T-helper 17 cell (primary cell): ENCODE measurements around the gene KCTD3. TPM values are rescaled to one million over a fixed set of nuclear protein-coding genes. Genes with fewer than 3 reads are reported as not detected.

Source experiments
- ATAC-seq: fragments of 150-1000 bp; cut with Tn5 transposase; 2 replicates; pipeline ENCODE4 v1.10.0; 2021; ENCODE audit warnings: mild to moderate bottlenecking, moderate library complexity
- DNase-seq, 3 donors: peaks; one replicate each; pipeline versions ENCODE4 v3.0.0 to v3.0.0-alpha.2; 2020 to 2021
- H3K9me3 ChIP-seq: one replicate; pipeline ENCODE4 v1.7.0; 2013; ENCODE audit warnings: low read length, mild to moderate bottlenecking; ENCODE audit not compliant: control insufficient read depth, poor library complexity, severe bottlenecking
- H3K27ac Mint-ChIP-seq: one replicate; pipeline ENCODE4 v1.8.0; 2022; ENCODE audit warnings: mild to moderate bottlenecking, moderate library complexity, mixed read lengths
- H3K27me3 Mint-ChIP-seq: one replicate; pipeline ENCODE4 v1.8.0; 2022; ENCODE audit warnings: mixed read lengths
- H3K36me3 Mint-ChIP-seq: one replicate; pipeline ENCODE4 v1.8.0; 2022; ENCODE audit warnings: low read depth, mixed read lengths
- H3K4me1 Mint-ChIP-seq: one replicate; pipeline ENCODE4 v1.8.0; 2022; ENCODE audit warnings: mild to moderate bottlenecking, mixed read lengths
- H3K4me3 Mint-ChIP-seq: one replicate; pipeline ENCODE4 v1.8.0; 2022; ENCODE audit warnings: mild to moderate bottlenecking, moderate library complexity, mixed read lengths
- total RNA-seq, 4 donors: library from RNA in 2 of 4; stranded (reverse) in 2 of 4; gene quantifications; one replicate each; pipeline ENCODE4 v1.2.3 and lab custom pipeline; 2022 to 2026

The KCTD3 gene
- 1 to 10 TPM; 2.1 to 2.5 TPM for total RNA-seq
- 2.2 reads per million in 2 donors for total RNA-seq (lab: John Stamatoyannopoulos, UW)

DNA sequence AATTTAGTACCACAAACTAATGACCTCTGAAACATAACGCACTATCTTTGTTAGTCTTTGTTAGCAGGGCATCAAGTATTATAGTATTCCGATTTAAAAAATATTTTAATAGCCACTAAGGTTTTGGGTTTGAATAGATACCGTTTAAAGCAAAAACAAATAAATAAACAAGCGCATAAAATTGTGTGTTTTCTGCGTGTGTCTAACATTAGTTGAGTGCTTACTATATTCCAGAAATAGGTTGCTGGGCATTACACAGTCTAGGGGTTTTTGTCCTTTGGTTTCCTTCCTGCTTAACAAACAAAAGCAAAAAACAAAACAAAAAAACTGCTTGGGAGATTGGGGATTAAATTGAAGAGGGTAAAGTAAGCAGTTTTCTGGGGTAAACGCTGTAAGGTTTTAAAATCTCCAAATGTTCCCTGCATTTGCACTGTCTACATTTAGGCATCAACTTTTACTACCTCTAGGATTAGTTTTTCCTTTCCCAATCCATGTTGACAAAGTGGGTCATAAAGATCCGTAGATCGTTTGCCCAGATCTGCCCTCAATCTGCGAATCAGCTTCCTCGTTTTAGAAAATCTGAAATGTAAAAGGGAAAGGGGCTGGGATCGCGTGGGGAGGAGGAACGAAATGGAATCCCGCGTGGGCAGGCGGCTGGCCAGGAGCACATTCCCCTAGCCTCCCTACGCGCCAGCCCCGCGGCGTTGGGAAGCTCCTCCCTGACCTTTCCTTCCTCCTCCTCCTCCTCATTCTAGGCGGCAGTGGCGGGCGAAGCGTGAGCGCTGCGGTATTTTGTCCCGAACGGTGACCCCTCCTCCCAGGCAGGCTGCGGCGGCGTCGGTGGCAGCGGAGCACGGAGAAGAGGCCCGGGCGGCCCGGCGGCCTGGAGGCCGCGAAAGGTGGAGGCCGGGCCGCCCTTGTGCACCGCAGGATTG lies at the start of gene KCTD3:
KCTD3 (plus strand) TSS at position 749 of the 935 bp plus-strand sequence. CDS start 382 bp downstream, outside the sequence.
- peaks cover 2% of the 10 kb centered on the region for H3K36me3 Mint-ChIP-seq
- ATAC-seq, result peak; percentile 66
- peaks cover 14% of the 10 kb centered on the region for H3K4me1 Mint-ChIP-seq

GRCh38 chr1:215517441-215517891 lies 49.6 kb upstream of the KCTD3 start:
- DNase-seq (no peak), ATAC-seq (no peak)
- Mint-ChIP-seq H3K27ac (no peak overlapping the region), H3K36me3 (no peaks in the 10 kb centered on the region), H3K4me3 (no peak overlapping the region), H3K27me3 (peaks cover 6% of the 10 kb centered on the region), H3K4me1 (no peaks in the 10 kb centered on the region)
- H3K9me3 ChIP-seq, result no peaks in the 10 kb centered on the region

More for the DNA sequence above, at the start of gene KCTD3:
- H3K27me3 Mint-ChIP-seq, result peaks cover 27% of the 10 kb centered on the region
- peak within 1 kb of the TSS; percentile 79 for H3K27ac Mint-ChIP-seq
- H3K4me3 Mint-ChIP-seq, result peak within 1 kb of the TSS; percentile 93
- no peaks in the 10 kb centered on the region for H3K9me3 ChIP-seq
- peak in 1 of 3 donors; percentile 12 for DNase-seq

- Mint-ChIP-seq H3K4me1 (no peaks in the 10 kb centered on the region), H3K27ac (no peak overlapping the region), H3K4me3 (no peak overlapping the region), H3K36me3 (no peaks in the 10 kb centered on the region), H3K27me3 (peaks cover 6% of the 10 kb centered on the region)
- no peaks in the 10 kb centered on the region for H3K9me3 ChIP-seq
- ATAC-seq, result no peak
- no peak for DNase-seq
Observed at GRCh38 chr1:215518594-215518993, 48.5 kb upstream of the KCTD3 start.

- no peak for ATAC-seq
- H3K27ac Mint-ChIP-seq, result no peak overlapping the region
- no peaks in the 10 kb centered on the region for H3K9me3 ChIP-seq
- H3K36me3 Mint-ChIP-seq, result no peaks in the 10 kb centered on the region
- H3K4me1 Mint-ChIP-seq, result no peaks in the 10 kb centered on the region
- H3K27me3 Mint-ChIP-seq, result peaks cover 10% of the 10 kb centered on the region
- DNase-seq, result no peak
- H3K4me3 Mint-ChIP-seq, result no peak overlapping the region
Observed at GRCh38 chr1:215521279-215521678, 45.8 kb upstream of the KCTD3 start.

- no peak for ATAC-seq
- H3K4me3 Mint-ChIP-seq, result no peak overlapping the region
- H3K36me3 Mint-ChIP-seq, result no peaks in the 10 kb centered on the region
- H3K27me3 Mint-ChIP-seq, result peaks cover 12% of the 10 kb centered on the region
- no peak for DNase-seq
- no peaks in the 10 kb centered on the region for H3K9me3 ChIP-seq
- no peak overlapping the region for H3K27ac Mint-ChIP-seq
- H3K4me1 Mint-ChIP-seq, result no peaks in the 10 kb centered on the region
Observed at GRCh38 chr1:215523128-215523861, 43.8 kb upstream of the KCTD3 start.

- DNase-seq (no peak), ATAC-seq (no peak)
- H3K27ac Mint-ChIP-seq, result no peak overlapping the region
- no peak overlapping the region for H3K4me3 Mint-ChIP-seq
- H3K4me1 Mint-ChIP-seq, result no peaks in the 10 kb centered on the region
- no peaks in the 10 kb centered on the region for H3K36me3 Mint-ChIP-seq
- H3K9me3 ChIP-seq, result no peaks in the 10 kb centered on the region
- peaks cover 16% of the 10 kb centered on the region for H3K27me3 Mint-ChIP-seq
Observed at GRCh38 chr1:215523906-215524305, 43.2 kb upstream of the KCTD3 start.

- Mint-ChIP-seq H3K36me3 (no peaks in the 10 kb centered on the region), H3K4me3 (no peak overlapping the region), H3K27ac (no peak overlapping the region), H3K27me3 (peaks cover 14% of the 10 kb centered on the region), H3K4me1 (peaks cover 2% of the 10 kb centered on the region)
- DNase-seq (no peak), ATAC-seq (no peak)
- H3K9me3 ChIP-seq, result no peaks in the 10 kb centered on the region
Observed at GRCh38 chr1:215526147-215526845, 40.8 kb upstream of the KCTD3 start.

DNA sequence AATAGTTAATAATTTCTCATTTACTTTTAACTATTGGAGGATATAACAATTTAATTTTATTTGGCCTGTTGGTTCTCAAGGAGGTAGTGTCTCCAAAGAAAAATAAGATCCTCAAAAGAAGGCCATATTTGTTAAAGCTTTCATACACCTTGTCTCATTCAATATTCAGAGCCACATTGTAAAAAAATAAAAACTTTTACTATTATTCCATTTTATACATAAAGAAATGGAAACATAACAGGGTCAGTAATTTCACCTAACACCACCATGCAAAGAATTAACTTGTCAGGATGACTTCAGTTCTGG lies 40.3 kb upstream of the KCTD3 start:
- DNase-seq, result no peak
- H3K27ac Mint-ChIP-seq, result no peak overlapping the region
- peaks cover 2% of the 10 kb centered on the region for H3K4me1 Mint-ChIP-seq
- no peaks in the 10 kb centered on the region for H3K36me3 Mint-ChIP-seq
- ATAC-seq, result no peak
- no peak overlapping the region for H3K4me3 Mint-ChIP-seq
- no peaks in the 10 kb centered on the region for H3K9me3 ChIP-seq
- H3K27me3 Mint-ChIP-seq, result peaks cover 19% of the 10 kb centered on the region

DNA sequence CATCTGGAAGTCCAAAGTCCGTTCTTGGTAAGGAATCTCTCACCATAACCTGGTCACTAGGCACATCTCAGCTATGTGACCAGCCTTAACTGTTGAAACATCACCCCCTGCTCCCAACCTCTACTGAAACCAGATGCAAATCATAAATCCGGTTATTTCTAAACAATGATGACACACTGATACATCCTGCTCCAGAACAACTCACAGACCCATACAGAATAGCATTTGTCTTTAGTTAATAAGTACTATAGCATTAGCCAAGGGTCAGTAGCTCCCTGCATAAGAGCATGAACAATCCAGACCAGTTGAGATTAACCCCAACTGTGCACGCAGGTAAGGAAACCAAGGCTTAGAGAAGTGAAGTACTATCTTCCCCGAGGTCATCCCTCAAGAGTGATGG lies 38.0 kb upstream of the KCTD3 start:
- ATAC-seq (no peak), DNase-seq (no peak)
- peaks cover 2% of the 10 kb centered on the region for H3K4me1 Mint-ChIP-seq
- H3K27me3 Mint-ChIP-seq, result peaks cover 22% of the 10 kb centered on the region
- no peaks in the 10 kb centered on the region for H3K9me3 ChIP-seq
- H3K4me3 Mint-ChIP-seq, result no peak overlapping the region
- no peak overlapping the region for H3K27ac Mint-ChIP-seq
- no peaks in the 10 kb centered on the region for H3K36me3 Mint-ChIP-seq

GRCh38 chr1:215529571-215529970 lies 37.5 kb upstream of the KCTD3 start:
- Mint-ChIP-seq H3K27me3 (peaks cover 22% of the 10 kb centered on the region), H3K36me3 (peaks cover 2% of the 10 kb centered on the region), H3K4me1 (peaks cover 2% of the 10 kb centered on the region), H3K4me3 (no peak overlapping the region), H3K27ac (no peak overlapping the region)
- no peak for ATAC-seq
- H3K9me3 ChIP-seq, result no peaks in the 10 kb centered on the region
- no peak for DNase-seq

DNA sequence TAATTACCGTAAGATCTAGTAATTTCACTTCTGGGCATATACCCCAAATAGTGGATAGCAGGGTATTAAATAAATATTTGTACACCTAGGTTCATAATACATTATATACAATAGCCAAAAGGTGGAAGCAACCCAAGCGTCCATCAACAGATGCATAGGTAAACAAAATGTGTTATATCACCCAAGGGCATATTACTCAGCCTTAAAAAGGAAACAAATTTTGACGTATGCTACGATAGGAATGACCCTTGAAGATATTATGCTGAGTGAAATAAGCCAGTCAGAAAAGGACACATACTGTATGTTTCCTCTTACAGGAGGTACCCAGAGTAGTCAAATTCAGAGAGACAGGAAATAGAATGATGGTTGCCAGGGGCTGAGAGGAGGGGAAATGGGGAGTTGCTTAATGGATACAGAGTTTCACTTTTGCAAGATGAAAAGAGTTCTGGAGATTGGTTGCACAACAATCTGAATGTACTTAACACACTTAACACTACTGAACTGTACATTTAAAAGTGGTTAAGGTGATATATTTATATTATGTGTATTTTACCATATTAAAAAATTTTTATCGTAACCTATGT lies 36.6 kb upstream of the KCTD3 start:
- H3K27me3 Mint-ChIP-seq, result peaks cover 22% of the 10 kb centered on the region
- H3K4me1 Mint-ChIP-seq, result peaks cover 2% of the 10 kb centered on the region
- H3K4me3 Mint-ChIP-seq, result no peak overlapping the region
- H3K36me3 Mint-ChIP-seq, result peaks cover 2% of the 10 kb centered on the region
- ATAC-seq (no peak), DNase-seq (no peak)
- no peak overlapping the region for H3K27ac Mint-ChIP-seq
- H3K9me3 ChIP-seq, result no peaks in the 10 kb centered on the region

GRCh38 chr1:215539803-215540570 lies 27.1 kb upstream of the KCTD3 start:
- H3K9me3 ChIP-seq, result no peaks in the 10 kb centered on the region
- peaks cover 3% of the 10 kb centered on the region for H3K36me3 Mint-ChIP-seq
- H3K27ac Mint-ChIP-seq, result no peak overlapping the region
- ATAC-seq (no peak), DNase-seq (no peak)
- no peaks in the 10 kb centered on the region for H3K27me3 Mint-ChIP-seq
- no peaks in the 10 kb centered on the region for H3K4me1 Mint-ChIP-seq
- no peak overlapping the region for H3K4me3 Mint-ChIP-seq
